C4-2B (cell line): ENCODE results near the gene METRN.

ENCODE experiments used
- H3K27ac ChIP-seq: fragments of 450-650 bp; 2 replicates; pipeline ENCODE4 v1.5.1; 2017
- CTCF ChIP-seq: fragments of 450-650 bp; conservative IDR thresholded peaks from 2 replicates; pipeline ENCODE4 v1.5.1; 2017; ENCODE audit warnings: mild to moderate bottlenecking
- ZFX ChIP-seq: fragments of 450-650 bp; IDR thresholded peaks from 2 replicates; pipeline ENCODE4 v1.6.1; 2017

The METRN gene

GRCh38 chr16:768428-768827 lies 53.5 kb downstream of the METRN start:
- no peak overlapping the region for H3K27ac ChIP-seq
- TF ChIP-seq CTCF (no peak), ZFX (no peak)
